ENCODE results near the gene TAS2R50. TPM values are rescaled to one million over a fixed set of nuclear protein-coding genes. Genes with fewer than 3 reads are reported as not detected.
A peak's percentile ranks its signal among the peaks of the same experiment; 100 is the strongest.

Gene TAS2R50
- total and polyA plus RNA-seq, 3 experiments from 2014 or later = 0.22 to 0.47 TPM; not detected in 1

GRCh38 chr12:10967409-10967808 is 19.3 kb downstream of the TAS2R50 start:
- no peak overlapping the region for H3K27ac Mint-ChIP-seq
- Histone ChIP-seq H3K4me1 (ENCODE audit: insufficient read depth, low read length) (no peaks in the 10 kb centered on the region), H3K27me3 (ENCODE audit: insufficient read depth, low read length, poor library complexity, severe bottlenecking) (no peaks in the 10 kb centered on the region), H3K4me3 (ENCODE audit: low read length) (no peak overlapping the region), H3K36me3 (ENCODE audit: insufficient read depth, low read length) (no peaks in the 10 kb centered on the region), H3K9me3 (ENCODE audit: low read length) (no peaks in the 10 kb centered on the region), H3K27ac (ENCODE audit: low read depth, low read length) (no peak overlapping the region)
- ChIA-PET POLR2A (no interaction called here), CTCF (no interaction called here)
- H3K4me1 Mint-ChIP-seq = peaks cover 0 to 13% (median 4%) of the 10 kb centered on the region in 3 donors
- no peaks in the 10 kb centered on the region for H3K9me3 Mint-ChIP-seq
- no peak overlapping the region for H3K4me3 Mint-ChIP-seq
- DNase-seq = no peak
- H3K36me3 Mint-ChIP-seq = peaks cover 0 to 6% (median 0%) of the 10 kb centered on the region in 3 donors
- no peaks in the 10 kb centered on the region for H3K27me3 Mint-ChIP-seq

GRCh38 chr12:10966314-10966713 is 20.4 kb downstream of the TAS2R50 start:
- H3K9me3 ChIP-seq (ENCODE audit: low read length) = no peaks in the 10 kb centered on the region
- Mint-ChIP-seq H3K27ac (no peak overlapping the region), H3K9me3 (no peaks in the 10 kb centered on the region), H3K36me3 (peaks cover 0 to 6% (median 0%) of the 10 kb centered on the region in 3 donors), H3K27me3 (no peaks in the 10 kb centered on the region), H3K4me1 (peaks cover 7 to 20% (median 9%) of the 10 kb centered on the region in 3 donors), H3K4me3 (no peak overlapping the region)
- ChIA-PET POLR2A (no interaction called here), CTCF (no interaction called here)
- H3K27ac ChIP-seq (ENCODE audit: low read depth, low read length) = no peak overlapping the region
- no peaks in the 10 kb centered on the region for H3K36me3 ChIP-seq (ENCODE audit: insufficient read depth, low read length)
- H3K4me1 ChIP-seq (ENCODE audit: insufficient read depth, low read length) = no peaks in the 10 kb centered on the region
- H3K27me3 ChIP-seq (ENCODE audit: insufficient read depth, low read length, poor library complexity, severe bottlenecking) = no peaks in the 10 kb centered on the region
- H3K4me3 ChIP-seq (ENCODE audit: low read length) = no peak overlapping the region
- DNase-seq = no peak

- no peak overlapping the region for H3K27ac ChIP-seq (ENCODE audit: low read depth, low read length)
- ChIA-PET POLR2A (no interaction called here), CTCF (no interaction called here)
- Mint-ChIP-seq H3K27ac (no peak overlapping the region), H3K9me3 (no peaks in the 10 kb centered on the region), H3K27me3 (no peaks in the 10 kb centered on the region), H3K4me1 (peaks cover 15 to 29% (median 18%) of the 10 kb centered on the region in 3 donors), H3K36me3 (peaks cover 0 to 6% (median 0%) of the 10 kb centered on the region in 3 donors), H3K4me3 (no peak overlapping the region)
- no peaks in the 10 kb centered on the region for H3K36me3 ChIP-seq (ENCODE audit: insufficient read depth, low read length)
- peaks cover 8% of the 10 kb centered on the region for H3K4me1 ChIP-seq (ENCODE audit: insufficient read depth, low read length)
- DNase-seq = no peak
- H3K27me3 ChIP-seq (ENCODE audit: insufficient read depth, low read length, poor library complexity, severe bottlenecking) = no peaks in the 10 kb centered on the region
- no peak overlapping the region for H3K4me3 ChIP-seq (ENCODE audit: low read length)
- no peaks in the 10 kb centered on the region for H3K9me3 ChIP-seq (ENCODE audit: low read length)
These were observed 21.2 kb downstream of the TAS2R50 start for GRCh38 chr12:10965476-10965875.

GRCh38 chr12:10960211-10960610 is 26.5 kb downstream of the TAS2R50 start:
- POLR2A ChIA-PET = no interaction called here
- peak overlapping the region in 1 of 7 donors; percentile 24 for H3K4me3 Mint-ChIP-seq
- H3K36me3 Mint-ChIP-seq = peaks cover 3 to 19% (median 13%) of the 10 kb centered on the region in 3 donors
- no peaks in the 10 kb centered on the region for H3K36me3 ChIP-seq (ENCODE audit: insufficient read depth, low read length)
- H3K27ac ChIP-seq (ENCODE audit: low read depth, low read length) = no peak overlapping the region
- peaks cover 37 to 41% (median 37%) of the 10 kb centered on the region in 3 donors for H3K4me1 Mint-ChIP-seq
- H3K27ac Mint-ChIP-seq = peak overlapping the region in 3 of 8 donors; percentile 1 to 26 (median 25)
- H3K4me3 ChIP-seq (ENCODE audit: low read length) = no peak overlapping the region
- H3K9me3 ChIP-seq (ENCODE audit: low read length) = no peaks in the 10 kb centered on the region
- H3K4me1 ChIP-seq (ENCODE audit: insufficient read depth, low read length) = peaks cover 14% of the 10 kb centered on the region
- no peaks in the 10 kb centered on the region for H3K27me3 ChIP-seq (ENCODE audit: insufficient read depth, low read length, poor library complexity, severe bottlenecking)
- CTCF ChIA-PET = interaction anchor here (1.2 kb wide), 1 partner anchor 240 kb away, joined by 3 read pairs; no protein-coding TSS in a partner anchor
- peak in 2 of 5 donors; percentile 63 to 69 for DNase-seq
- no peaks in the 10 kb centered on the region for H3K27me3 Mint-ChIP-seq
- H3K9me3 Mint-ChIP-seq = peaks cover 0 to 12% (median 6%) of the 10 kb centered on the region in 5 donors

GRCh38 chr12:10959804-10960203 is 26.9 kb downstream of the TAS2R50 start:
- H3K36me3 ChIP-seq (ENCODE audit: insufficient read depth, low read length) = no peaks in the 10 kb centered on the region
- ChIA-PET CTCF (no interaction called here), POLR2A (no interaction called here)
- no peaks in the 10 kb centered on the region for H3K27me3 ChIP-seq (ENCODE audit: insufficient read depth, low read length, poor library complexity, severe bottlenecking)
- peaks cover 40 to 42% (median 40%) of the 10 kb centered on the region in 3 donors for H3K4me1 Mint-ChIP-seq
- H3K27me3 Mint-ChIP-seq = no peaks in the 10 kb centered on the region
- peaks cover 0 to 15% (median 8%) of the 10 kb centered on the region in 5 donors for H3K9me3 Mint-ChIP-seq
- H3K4me3 ChIP-seq (ENCODE audit: low read length) = no peak overlapping the region
- peak overlapping the region in 1 of 8 donors; percentile 25 for H3K27ac Mint-ChIP-seq
- H3K27ac ChIP-seq (ENCODE audit: low read depth, low read length) = no peak overlapping the region
- peaks cover 14% of the 10 kb centered on the region for H3K4me1 ChIP-seq (ENCODE audit: insufficient read depth, low read length)
- H3K4me3 Mint-ChIP-seq = no peak overlapping the region
- H3K9me3 ChIP-seq (ENCODE audit: low read length) = no peaks in the 10 kb centered on the region
- DNase-seq = no peak
- peaks cover 4 to 23% (median 14%) of the 10 kb centered on the region in 3 donors for H3K36me3 Mint-ChIP-seq

- peaks cover 0 to 21% (median 8%) of the 10 kb centered on the region in 5 donors for H3K9me3 Mint-ChIP-seq
- peaks cover 48 to 55% (median 52%) of the 10 kb centered on the region in 3 donors for H3K4me1 Mint-ChIP-seq
- H3K27ac Mint-ChIP-seq = no peak overlapping the region
These were observed 29.0 kb downstream of the TAS2R50 start for GRCh38 chr12:10957741-10958140.

GRCh38 chr12:10956085-10956484 is 30.6 kb downstream of the TAS2R50 start:
- POLR2A ChIA-PET = no interaction called here

More at GRCh38 chr12:10957741-10958140, 29.0 kb downstream of the TAS2R50 start:
- Histone ChIP-seq H3K27me3 (ENCODE audit: insufficient read depth, low read length, poor library complexity, severe bottlenecking) (no peaks in the 10 kb centered on the region), H3K9me3 (ENCODE audit: low read length) (no peaks in the 10 kb centered on the region), H3K36me3 (ENCODE audit: insufficient read depth, low read length) (no peaks in the 10 kb centered on the region), H3K4me1 (ENCODE audit: insufficient read depth, low read length) (peaks cover 14% of the 10 kb centered on the region), H3K4me3 (ENCODE audit: low read length) (no peak overlapping the region), H3K27ac (ENCODE audit: low read depth, low read length) (no peak overlapping the region)
- Mint-ChIP-seq H3K4me3 (no peak overlapping the region), H3K36me3 (peaks cover 4 to 33% (median 13%) of the 10 kb centered on the region in 3 donors), H3K27me3 (no peaks in the 10 kb centered on the region)
- POLR2A ChIA-PET = no interaction called here
- no peak for DNase-seq
- CTCF ChIA-PET = no interaction called here

GRCh38 chr12:10952645-10953044 is 34.1 kb downstream of the TAS2R50 start:
- Histone ChIP-seq H3K4me1 (ENCODE audit: insufficient read depth, low read length) (no peaks in the 10 kb centered on the region), H3K4me3 (ENCODE audit: low read length) (no peak overlapping the region), H3K36me3 (ENCODE audit: insufficient read depth, low read length) (no peaks in the 10 kb centered on the region), H3K27me3 (ENCODE audit: insufficient read depth, low read length, poor library complexity, severe bottlenecking) (no peaks in the 10 kb centered on the region), H3K27ac (ENCODE audit: low read depth, low read length) (no peak overlapping the region), H3K9me3 (ENCODE audit: low read length) (no peaks in the 10 kb centered on the region)
- H3K36me3 Mint-ChIP-seq = peaks cover 13 to 60% (median 17%) of the 10 kb centered on the region in 3 donors
- POLR2A ChIA-PET = no interaction called here
- H3K4me3 Mint-ChIP-seq = no peak overlapping the region
- H3K4me1 Mint-ChIP-seq = peaks cover 24 to 27% (median 24%) of the 10 kb centered on the region in 3 donors
- H3K27ac Mint-ChIP-seq = no peak overlapping the region
- H3K27me3 Mint-ChIP-seq = no peaks in the 10 kb centered on the region
- H3K9me3 Mint-ChIP-seq = peaks cover 5 to 40% (median 9%) of the 10 kb centered on the region in 5 donors
- CTCF ChIA-PET = no interaction called here
- no peak for DNase-seq

More at GRCh38 chr12:10956085-10956484, 30.6 kb downstream of the TAS2R50 start:
- Histone ChIP-seq H3K36me3 (ENCODE audit: insufficient read depth, low read length) (no peaks in the 10 kb centered on the region), H3K27ac (ENCODE audit: low read depth, low read length) (no peak overlapping the region), H3K27me3 (ENCODE audit: insufficient read depth, low read length, poor library complexity, severe bottlenecking) (no peaks in the 10 kb centered on the region), H3K9me3 (ENCODE audit: low read length) (no peaks in the 10 kb centered on the region), H3K4me3 (ENCODE audit: low read length) (no peak overlapping the region), H3K4me1 (ENCODE audit: insufficient read depth, low read length) (peaks cover 12% of the 10 kb centered on the region)
- CTCF ChIA-PET = no interaction called here
- H3K4me3 Mint-ChIP-seq = no peak overlapping the region
- H3K27me3 Mint-ChIP-seq = no peaks in the 10 kb centered on the region
- DNase-seq = no peak
- peaks cover 7 to 42% (median 16%) of the 10 kb centered on the region in 3 donors for H3K36me3 Mint-ChIP-seq
- peaks cover 41 to 45% (median 43%) of the 10 kb centered on the region in 3 donors for H3K4me1 Mint-ChIP-seq
- no peak overlapping the region for H3K27ac Mint-ChIP-seq
- H3K9me3 Mint-ChIP-seq = peaks cover 0 to 22% (median 8%) of the 10 kb centered on the region in 5 donors

Measured in CD8-positive, alpha-beta memory T cell (primary cell).